MG63 (cell line): Measurements from ENCODE around the gene COL1A2. TPM values are rescaled to one million over a fixed set of nuclear protein-coding genes. Genes with fewer than 3 reads are reported as not detected.

Experiments used
- DNase-seq: peaks from one replicate; pipeline ENCODE4 v3.0.0-alpha.2; 2020
- H3K27me3 ChIP-seq: fragments of 250-450 bp; sonication (Bioruptor Pico); 2 replicates; pipeline ENCODE4 v1.5.1; 2020; ENCODE audit warnings: mild to moderate bottlenecking, moderate library complexity
- H3K36me3 ChIP-seq: fragments of 250-450 bp; sonication (Bioruptor Pico); 2 replicates; pipeline ENCODE4 v1.5.1; 2020; ENCODE audit warnings: mild to moderate bottlenecking, moderate library complexity
- H3K4me3 ChIP-seq: fragments of 250-450 bp; sonication (Bioruptor Pico); 2 replicates; pipeline ENCODE4 v1.5.1; 2020; ENCODE audit warnings: mild to moderate bottlenecking, moderate library complexity
- H3K9me3 ChIP-seq: fragments of 250-450 bp; sonication (Bioruptor Pico); 2 replicates; pipeline ENCODE4 v1.5.1; 2020; ENCODE audit warnings: mild to moderate bottlenecking, moderate library complexity
- total RNA-seq: library from RNA; depleted of rRNA; stranded (reverse); fragments of >200 nt; shearing (Covaris generic); gene quantifications from 2 replicates; pipeline ENCODE4 v1.2.3, GENCODE V29; 2014; ENCODE audit warnings: low replicate concordance; rRNA removed

Gene COL1A2
- total RNA-seq, 1 experiment from 2014 or later: 306 TPM

DNA sequence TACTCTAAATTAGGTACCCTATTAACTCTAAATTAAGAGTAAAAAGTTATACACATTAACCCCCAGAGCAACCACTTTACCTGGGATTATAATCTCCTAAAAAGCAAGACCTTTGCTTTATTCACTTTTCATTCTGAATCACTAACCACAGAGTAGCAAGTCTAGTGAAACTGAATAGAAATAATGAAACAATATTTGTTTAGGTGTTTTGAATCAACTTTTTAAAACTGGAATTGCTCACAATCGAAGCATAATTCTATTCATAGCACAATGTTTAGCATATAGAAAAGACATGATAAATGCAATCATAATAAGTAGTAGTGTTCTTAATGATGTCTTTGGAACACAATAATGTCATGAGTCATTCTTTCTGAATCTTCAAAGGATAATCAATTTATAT is 77.9 kb downstream of the COL1A2 start:
- DNase-seq: no peak
- H3K4me3 ChIP-seq: no peak overlapping the region
- H3K36me3 ChIP-seq: no peaks in the 10 kb centered on the region
- no peaks in the 10 kb centered on the region for H3K27me3 ChIP-seq
- H3K9me3 ChIP-seq: no peaks in the 10 kb centered on the region; the same call in 1 of the 2 replicates

DNA sequence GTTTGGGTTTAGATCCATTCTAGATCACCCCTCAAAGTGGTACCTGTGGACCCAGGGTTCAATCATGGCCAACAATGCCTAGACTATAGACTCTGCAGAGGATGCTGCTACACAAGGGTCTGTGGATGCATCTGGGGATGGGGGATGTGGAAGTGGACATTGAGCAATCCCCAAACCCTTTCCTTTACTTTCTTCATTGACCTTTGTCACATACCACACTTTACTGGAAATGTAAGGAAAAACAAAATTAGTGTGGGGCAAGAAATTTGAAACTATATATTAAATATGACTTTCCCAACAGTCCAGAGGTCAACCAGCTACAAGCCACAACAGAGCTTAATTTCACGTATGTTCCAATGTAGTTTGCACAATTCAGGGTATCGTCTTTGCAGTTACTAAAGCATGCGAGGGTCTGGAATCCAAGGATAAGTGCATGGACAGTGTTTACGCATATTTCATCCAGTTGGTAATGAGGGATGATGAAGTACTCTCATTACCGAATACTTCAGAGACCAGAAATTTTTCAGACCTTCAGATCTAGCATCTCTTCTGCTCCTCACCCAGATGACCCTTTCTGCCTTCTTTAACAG is 81.7 kb downstream of the COL1A2 start:
- Histone ChIP-seq H3K36me3 (no peaks in the 10 kb centered on the region), H3K4me3 (no peak overlapping the region), H3K27me3 (no peaks in the 10 kb centered on the region), H3K9me3 (no peaks in the 10 kb centered on the region)
- DNase-seq: no peak

DNA sequence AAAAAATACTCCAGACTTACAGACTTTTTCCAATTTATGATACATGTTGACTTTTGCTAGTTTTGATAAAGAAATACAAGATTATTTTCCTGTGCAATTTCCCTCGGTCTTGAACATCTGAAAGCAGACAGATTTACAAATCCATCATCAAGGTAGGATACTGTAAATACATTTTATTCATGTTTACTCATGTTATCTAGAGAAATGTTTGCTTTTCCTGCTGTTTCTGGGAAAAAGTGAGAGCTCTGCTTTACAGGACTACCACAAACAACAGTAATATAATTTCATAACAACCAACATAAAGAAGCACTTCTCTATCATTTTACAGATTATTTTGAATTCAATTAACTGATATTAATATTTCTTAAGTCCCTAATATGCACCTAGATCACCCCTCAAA is 83.2 kb downstream of the COL1A2 start:
- Histone ChIP-seq H3K9me3 (no peaks in the 10 kb centered on the region), H3K36me3 (no peaks in the 10 kb centered on the region), H3K4me3 (no peak overlapping the region), H3K27me3 (no peaks in the 10 kb centered on the region)
- no peak for DNase-seq

DNA sequence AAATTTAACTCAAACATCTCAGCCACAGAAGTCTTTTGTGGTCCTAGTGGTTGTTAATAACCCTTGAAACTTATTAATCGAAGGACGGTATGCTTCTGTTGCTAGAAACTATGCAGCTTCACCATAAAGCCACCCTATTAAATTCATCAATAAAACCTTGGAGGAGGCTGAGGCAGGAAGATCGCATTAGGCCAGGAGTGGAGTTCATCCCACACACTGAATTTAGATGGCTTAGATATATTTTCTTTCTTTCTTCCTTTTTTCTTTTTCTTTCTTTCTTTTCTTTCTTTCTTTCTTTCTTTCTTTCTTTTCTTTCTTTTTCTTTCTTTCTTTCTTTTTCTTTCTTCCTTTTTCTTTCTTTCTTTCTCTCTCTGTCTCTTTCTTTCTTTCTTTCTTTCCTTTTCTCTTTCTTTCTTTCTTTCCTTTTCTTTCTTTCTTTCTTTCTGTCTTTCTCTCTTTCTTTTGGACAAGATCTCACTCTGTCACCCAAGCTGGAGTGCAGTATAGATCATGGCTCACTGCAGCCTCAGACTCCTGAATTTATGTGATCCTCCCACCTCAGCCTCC is 84.0 kb downstream of the COL1A2 start:
- H3K36me3 ChIP-seq: no peaks in the 10 kb centered on the region
- H3K27me3 ChIP-seq: no peaks in the 10 kb centered on the region
- no peaks in the 10 kb centered on the region for H3K9me3 ChIP-seq
- H3K4me3 ChIP-seq: no peak overlapping the region
- no peak for DNase-seq

Other genes starting within 250 kb of the COL1A2 start
- gene CASD1, start 114.9 kb downstream of the COL1A2 start, total RNA-seq: 3.8 and 7.1 TPM in 2 replicates